NCI-H2227 (cell line): ENCODE data around the gene PGF.
A peak's percentile ranks its signal among the peaks of the same experiment; 100 is the strongest.

Experiments
- DNase-seq: peaks from one replicate; lab custom pipeline; 2025; ENCODE audit not compliant: unreplicated experiment; lab: John Stamatoyannopoulos, UW

Gene PGF

DNA sequence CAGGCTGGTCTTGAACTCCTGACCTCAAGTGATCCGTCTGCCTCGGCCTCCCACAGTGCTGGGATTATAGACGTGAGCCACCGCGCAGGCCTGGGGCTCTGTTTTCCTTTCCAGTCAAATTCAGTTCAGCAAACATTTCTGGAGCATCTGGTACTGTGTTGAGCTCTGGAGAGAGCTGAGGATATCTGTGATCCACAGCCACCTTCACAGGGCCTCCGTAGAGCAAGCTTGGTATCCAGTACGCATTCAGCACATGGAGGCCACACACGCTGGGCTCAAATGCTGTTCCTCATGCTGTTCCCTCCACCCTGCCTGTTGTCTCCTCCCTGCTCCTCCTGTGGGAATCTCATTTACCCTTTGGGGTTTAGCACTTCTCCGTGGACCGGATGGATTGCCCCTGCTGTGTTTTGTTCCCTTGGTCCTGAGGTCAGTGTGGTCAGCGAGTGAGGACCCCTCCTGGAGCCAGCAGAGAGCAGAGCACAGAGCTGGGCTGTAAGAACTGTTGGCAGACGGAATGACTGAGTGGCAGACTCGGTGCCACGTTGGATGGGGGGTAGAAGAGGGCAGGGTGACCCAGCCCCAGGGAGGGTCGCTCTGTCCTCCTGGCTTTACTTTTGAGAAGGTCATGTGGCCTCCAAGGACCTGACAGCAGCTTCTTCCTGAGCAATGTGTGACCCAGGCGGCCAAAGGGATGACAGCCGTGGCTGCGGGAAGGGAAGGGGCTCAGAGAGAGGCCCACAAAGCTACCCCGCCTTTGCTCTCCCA, 33.2 kb downstream of the PGF start:
- DNase-seq = no peak

DNA sequence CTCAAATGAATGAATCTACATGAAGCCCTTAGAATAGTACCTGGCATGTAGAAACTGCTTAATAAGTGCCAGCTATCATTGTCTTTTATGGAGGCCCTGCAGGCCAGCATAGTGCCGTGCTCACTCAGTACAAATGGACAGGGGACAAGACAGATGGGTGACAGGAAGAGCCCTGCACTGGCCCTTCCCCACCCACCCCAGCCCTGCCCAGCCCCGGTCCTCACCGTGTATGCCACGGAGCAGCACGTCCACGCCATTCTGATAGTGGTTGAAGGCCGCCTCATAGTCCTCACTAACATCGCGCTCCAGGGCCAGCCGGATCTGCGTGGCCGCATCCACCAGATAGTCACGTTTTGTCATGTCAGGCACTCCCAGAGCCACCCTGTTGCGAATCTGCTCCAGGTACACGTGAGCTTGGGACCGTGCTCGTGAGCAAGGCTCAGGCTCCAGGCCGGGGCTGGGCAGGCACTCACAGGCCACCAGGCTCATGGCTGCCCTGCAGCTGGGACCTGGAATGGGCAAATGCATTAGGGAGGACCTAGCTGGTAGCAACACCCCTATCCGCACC, 34.3 kb downstream of the PGF start:
- no peak for DNase-seq

- no peak for DNase-seq
These were observed 35.1 kb downstream of the PGF start for GRCh38 chr14:74920281-74920680.

- no peak for DNase-seq
These were observed 35.8 kb downstream of the PGF start for GRCh38 chr14:74919421-74920165.

- DNase-seq = no peak
These were observed 37.0 kb downstream of the PGF start for GRCh38 chr14:74918380-74918779.

DNA sequence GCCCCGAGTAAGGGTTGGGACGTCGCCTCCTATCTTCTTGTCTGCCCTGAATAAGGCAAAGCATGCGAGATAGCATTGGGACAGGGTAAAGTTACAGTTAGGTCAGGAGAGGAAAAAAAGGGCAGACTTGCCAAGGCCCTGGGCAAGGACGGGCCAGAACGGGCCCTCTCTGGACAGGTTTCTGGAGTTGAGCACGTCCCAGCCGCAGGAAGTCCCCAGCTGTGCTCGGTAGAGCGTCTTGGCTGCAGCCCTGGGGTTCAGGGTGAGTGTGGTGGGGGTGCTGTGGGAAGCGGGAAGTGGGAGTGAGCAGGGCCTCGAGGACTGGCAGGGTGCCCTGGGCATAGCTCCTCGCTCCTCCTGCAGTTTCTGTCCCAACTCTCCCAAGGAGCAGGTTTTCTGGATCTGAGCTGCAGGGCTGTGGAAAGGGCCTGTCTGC, 37.7 kb downstream of the PGF start:
- no peak for DNase-seq

GRCh38 chr14:74917178-74917543, 38.2 kb downstream of the PGF start:
- DNase-seq = no peak

DNA sequence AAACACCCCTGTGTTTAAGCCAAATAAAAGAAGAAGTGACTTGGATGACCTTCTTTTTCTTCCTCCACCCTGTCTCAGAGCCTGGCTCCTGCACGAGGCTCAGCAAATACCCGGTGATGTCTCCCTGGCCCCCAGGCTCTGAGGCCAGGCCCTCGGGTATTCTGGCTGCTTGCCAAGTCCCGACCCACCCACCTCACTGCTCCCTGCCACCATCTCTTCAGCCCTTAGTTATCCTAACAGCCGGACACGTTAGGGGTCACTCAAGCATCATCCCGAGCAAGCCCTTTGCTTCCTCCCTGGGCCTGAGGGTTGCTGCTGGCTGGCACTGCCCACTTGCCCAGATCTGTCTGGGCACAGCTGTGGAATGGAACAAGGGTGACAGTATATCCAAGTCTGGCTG, 39.6 kb downstream of the PGF start:
- DNase-seq = no peak

- no peak for DNase-seq
These were observed 40.0 kb downstream of the PGF start for GRCh38 chr14:74915426-74915825.

DNA sequence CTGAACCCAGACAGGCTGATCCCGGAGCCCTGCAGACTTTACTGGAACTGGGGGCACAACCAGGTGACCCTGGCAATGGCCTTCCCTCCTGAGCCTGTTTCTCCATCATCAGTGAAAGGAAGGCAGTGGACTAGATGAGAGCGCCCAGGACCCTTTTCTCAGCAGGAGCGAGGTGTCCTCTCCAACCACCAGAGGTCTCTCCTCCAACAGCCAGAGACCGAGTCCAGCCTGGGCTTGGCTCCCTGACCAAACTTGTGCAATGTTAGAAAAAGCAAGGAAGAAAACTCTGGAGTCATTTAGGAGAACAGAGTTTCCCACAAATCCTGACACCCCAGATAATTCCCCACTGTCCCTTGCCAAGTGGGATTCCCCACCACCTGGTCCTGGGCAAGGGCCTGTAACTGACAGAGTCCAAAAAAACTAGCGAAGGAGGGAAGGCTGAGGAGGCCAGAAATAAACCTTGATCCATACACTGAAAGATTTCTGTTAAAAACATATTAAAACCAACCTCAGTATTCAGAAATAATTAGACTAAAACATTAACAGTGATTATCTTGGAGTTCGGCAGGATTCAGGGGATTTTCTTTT, 41.3 kb downstream of the PGF start:
- peak; percentile 53 for DNase-seq

GRCh38 chr14:74913393-74913910, 41.9 kb downstream of the PGF start:
- no peak for DNase-seq

DNA sequence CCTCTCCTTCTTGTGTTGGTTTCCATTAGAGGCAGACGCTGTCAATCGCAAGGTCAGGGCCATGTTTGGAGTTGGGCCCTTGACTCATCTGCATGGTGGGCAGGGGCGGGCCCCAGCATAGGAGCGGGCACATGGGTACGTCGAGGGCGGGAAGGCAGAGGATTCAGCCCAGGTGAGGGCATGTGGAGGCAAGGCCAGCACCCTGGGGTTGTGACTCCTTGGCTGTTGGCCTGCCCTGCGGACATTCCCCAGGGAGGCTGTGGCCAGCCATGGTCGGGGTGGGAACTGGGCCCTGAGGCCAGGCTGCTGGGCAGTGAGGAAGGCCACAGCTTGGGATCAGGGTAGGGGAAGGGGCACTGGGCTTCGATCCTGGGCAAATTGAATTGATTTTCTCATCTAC, 42.6 kb downstream of the PGF start:
- DNase-seq = no peak

- no peak for DNase-seq
These were observed 43.3 kb downstream of the PGF start for GRCh38 chr14:74912111-74912510.

- no peak for DNase-seq
These were observed 43.7 kb downstream of the PGF start for GRCh38 chr14:74911704-74912103.

DNA sequence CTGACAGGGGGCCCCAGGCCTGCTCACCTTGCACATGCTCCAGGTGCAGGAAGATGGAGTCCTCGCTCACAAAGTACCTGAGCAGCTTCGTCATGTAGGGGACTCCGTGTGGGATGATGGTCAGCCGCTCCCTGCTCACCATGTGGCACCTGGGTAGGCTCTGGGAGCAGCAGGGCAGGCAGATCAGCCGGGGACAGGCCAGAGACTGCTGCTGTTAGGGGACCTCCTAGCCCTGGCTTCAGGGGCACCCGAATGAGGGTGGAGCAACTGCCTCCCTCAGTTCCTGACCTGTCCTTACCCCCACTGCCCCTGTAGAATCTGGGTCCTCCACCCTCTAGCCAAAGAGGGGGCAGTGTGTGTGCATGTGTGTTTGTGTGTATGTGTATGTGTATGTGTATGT, 44.2 kb downstream of the PGF start:
- no peak for DNase-seq

- DNase-seq = no peak
These were observed 44.8 kb downstream of the PGF start for GRCh38 chr14:74910556-74910955.

DNA sequence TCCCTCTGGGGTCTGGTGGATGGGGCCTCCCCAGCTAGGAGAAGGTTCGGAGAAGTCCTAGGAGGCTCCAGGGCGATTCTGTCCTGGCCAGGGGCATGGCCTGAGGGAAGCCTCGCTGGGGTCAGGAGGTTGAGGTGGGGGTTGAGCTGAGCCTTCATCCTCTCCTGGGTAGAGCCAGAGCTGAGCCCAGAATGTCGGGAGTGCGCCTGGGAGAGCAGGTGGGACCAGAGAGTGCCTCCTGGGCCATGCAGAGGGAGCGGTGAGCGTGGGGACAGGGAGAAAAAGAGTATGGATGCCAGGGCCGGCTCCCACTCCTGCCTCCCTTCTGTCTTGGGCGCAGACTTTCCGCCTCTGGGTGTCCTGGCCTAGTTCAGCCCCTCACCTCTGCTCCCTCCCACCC, 45.5 kb downstream of the PGF start:
- DNase-seq = no peak

DNA sequence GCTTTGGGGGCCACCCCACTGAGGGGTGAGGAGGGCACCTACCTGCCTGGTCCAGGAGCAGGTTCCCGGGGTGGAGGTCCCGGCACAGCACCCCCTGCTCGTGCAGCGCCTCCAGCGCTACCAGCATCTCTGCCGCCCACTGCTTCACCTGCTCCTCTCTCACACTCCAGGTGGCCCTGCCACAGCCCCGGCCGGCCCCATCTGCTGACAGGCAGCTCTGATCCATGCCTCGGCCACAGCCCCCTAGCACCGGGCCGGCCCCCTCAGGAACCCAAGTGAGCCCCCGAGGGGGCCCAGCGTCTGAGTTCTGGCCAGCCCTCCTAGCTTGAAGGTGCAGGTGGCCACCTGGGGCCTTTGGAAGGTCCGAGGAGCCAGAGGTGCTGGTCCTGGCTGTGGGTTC, 45.9 kb downstream of the PGF start:
- no peak for DNase-seq

DNA sequence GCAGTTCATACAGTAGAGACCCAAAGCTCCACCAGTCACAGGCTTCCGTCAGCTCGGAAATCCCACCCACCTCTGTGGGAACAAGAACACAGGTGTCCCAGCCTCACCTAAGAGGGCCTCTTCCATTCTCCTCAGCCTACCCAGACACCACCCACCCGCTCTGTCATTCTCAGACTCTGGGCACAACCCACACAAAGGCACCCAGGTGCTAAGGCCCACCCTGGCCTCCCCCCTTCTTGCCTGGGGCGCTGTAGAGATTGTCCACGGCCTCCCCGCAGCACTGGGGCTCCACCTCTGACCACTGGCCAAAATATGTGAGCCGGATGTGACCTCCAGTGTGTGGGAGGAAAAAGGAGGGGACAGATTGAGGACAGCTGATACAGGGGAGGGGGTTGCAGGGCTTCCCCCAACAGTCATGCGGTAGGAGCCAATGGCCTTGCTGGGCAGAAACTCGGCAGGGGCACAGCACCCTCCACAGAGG, 46.5 kb downstream of the PGF start:
- no peak for DNase-seq

DNA sequence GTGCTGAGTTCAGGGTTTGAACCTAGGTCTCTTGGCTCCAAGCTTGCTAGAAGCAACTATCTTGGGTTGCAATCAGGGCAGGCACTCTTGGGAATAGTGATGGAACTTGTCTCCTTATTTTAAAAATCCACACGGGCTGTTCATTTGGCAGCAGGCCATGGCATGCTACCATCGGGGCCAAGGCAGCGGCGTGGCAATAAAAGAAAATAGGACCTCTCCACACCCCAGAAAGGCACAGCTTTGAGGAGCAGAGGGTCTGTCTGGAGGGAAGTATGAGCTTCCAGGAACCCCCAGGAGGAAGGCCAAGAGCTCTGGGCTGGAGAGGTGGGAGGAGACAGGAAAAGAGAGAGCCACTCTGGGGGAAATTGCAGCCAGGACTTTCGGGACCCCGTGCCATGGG, 47.7 kb downstream of the PGF start:
- DNase-seq = no peak

DNA sequence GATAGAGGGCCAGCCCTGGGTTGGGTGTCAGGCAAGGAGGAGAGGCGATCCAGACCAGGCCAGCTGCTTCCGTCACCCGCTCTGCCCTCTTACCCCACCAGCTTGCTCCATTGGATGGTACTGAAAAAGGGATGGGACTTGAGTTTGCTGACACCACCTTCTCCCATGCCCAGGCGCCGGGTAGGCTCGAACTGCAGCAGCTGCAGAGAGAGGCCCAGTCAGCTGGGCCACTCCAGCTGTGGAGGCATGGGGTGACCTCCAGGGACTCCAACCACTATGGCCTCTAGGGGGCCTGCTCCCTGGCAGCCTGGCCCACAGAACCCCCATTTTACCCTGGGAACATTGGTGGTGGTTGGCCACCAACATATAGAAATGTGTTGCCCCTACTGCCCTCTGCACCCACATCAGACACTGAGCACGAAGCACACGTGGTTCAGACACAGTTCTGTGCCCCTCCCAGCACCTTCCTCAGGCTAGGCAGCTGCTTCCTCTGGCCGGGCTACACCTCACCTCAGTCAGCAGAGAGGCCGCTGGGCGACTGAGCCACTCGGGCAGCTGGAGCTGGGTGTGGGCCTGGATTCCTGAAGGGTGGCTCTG, 48.4 kb downstream of the PGF start:
- DNase-seq = no peak
